ENCODE results near the gene SPDL1. TPM values are rescaled to one million over a fixed set of nuclear protein-coding genes. Genes with fewer than 3 reads are reported as not detected.

Gene SPDL1
- total RNA-seq, 1 experiment from 2014 or later: 39.2 TPM

GRCh38 chr5:169545762-169546161, 37.8 kb upstream of the SPDL1 start:
- no TSS peak for BruUV-seq (replicated peaks)
- ChIA-PET POLR2A (ENCODE audit: unreplicated experiment) (no interaction called here), CTCF (no interaction called here)
- Histone ChIP-seq H3K27ac (no peak overlapping the region), H2AFZ (no peak overlapping the region), H3K9me3 (ENCODE audit: insufficient read depth, low read depth) (no peaks in the 10 kb centered on the region), H3K9me2 (ENCODE audit: insufficient read depth) (no peaks in the 10 kb centered on the region), H3K4me2 (no peak overlapping the region), H3K4me1 (replicated peaks; ENCODE audit: insufficient read depth) (no peaks in the 10 kb centered on the region), H4K20me1 (ENCODE audit: insufficient read depth) (no peaks in the 10 kb centered on the region), H3K4me3 (no peak overlapping the region), H3K36me3 (ENCODE audit: low read depth) (no peaks in the 10 kb centered on the region), H3K79me2 (ENCODE audit: low read depth) (no peaks in the 10 kb centered on the region), H3K27me3 (ENCODE audit: insufficient read depth, low read depth) (no peaks in the 10 kb centered on the region), H3F3A (ENCODE audit: insufficient read depth, low read depth) (no peaks in the 10 kb centered on the region)
- TF ChIP-seq CTCF (conservative IDR thresholded peaks at IDR 0.05): no peak
- no peak for TF ChIP-seq EZH2 (IDR thresholded peaks at IDR 0.05; ENCODE audit: low read depth)
- intact Hi-C loops (cut with micrococcal nuclease; ENCODE audit: unreplicated experiment): no loop called here
- no peak for DNase-seq

- H3K79me2 ChIP-seq (ENCODE audit: low read depth): no peaks in the 10 kb centered on the region
- DNase-seq: no peak
- H3K9me3 ChIP-seq (ENCODE audit: insufficient read depth, low read depth): no peaks in the 10 kb centered on the region
- H3K4me2 ChIP-seq: no peak overlapping the region
- no peaks in the 10 kb centered on the region for H3K4me1 ChIP-seq (replicated peaks; ENCODE audit: insufficient read depth)
- ChIA-PET CTCF (no interaction called here), POLR2A (ENCODE audit: unreplicated experiment) (no interaction called here)
- no peaks in the 10 kb centered on the region for H3K9me2 ChIP-seq (ENCODE audit: insufficient read depth)
- BruUV-seq (replicated peaks): no TSS peak
- no peak overlapping the region for H3K4me3 ChIP-seq
- no peaks in the 10 kb centered on the region for H3F3A ChIP-seq (ENCODE audit: insufficient read depth, low read depth)
- intact Hi-C loops (cut with micrococcal nuclease; ENCODE audit: unreplicated experiment): no loop called here
- H2AFZ ChIP-seq: no peak overlapping the region
- no peaks in the 10 kb centered on the region for H4K20me1 ChIP-seq (ENCODE audit: insufficient read depth)
- no peak overlapping the region for H3K27ac ChIP-seq
- no peaks in the 10 kb centered on the region for H3K36me3 ChIP-seq (ENCODE audit: low read depth)
- TF ChIP-seq EZH2 (IDR thresholded peaks at IDR 0.05; ENCODE audit: low read depth) (no peak), CTCF (conservative IDR thresholded peaks at IDR 0.05) (no peak)
- peaks cover 6% of the 10 kb centered on the region for H3K27me3 ChIP-seq (ENCODE audit: insufficient read depth, low read depth)
Observed at GRCh38 chr5:169546346-169546745, 37.2 kb upstream of the SPDL1 start.

GRCh38 chr5:169547508-169547907, 36.1 kb upstream of the SPDL1 start:
- Histone ChIP-seq H3K4me1 (replicated peaks; ENCODE audit: insufficient read depth) (no peaks in the 10 kb centered on the region), H3K27me3 (ENCODE audit: insufficient read depth, low read depth) (peaks cover 17% of the 10 kb centered on the region), H3K9me2 (ENCODE audit: insufficient read depth) (no peaks in the 10 kb centered on the region), H3K9me3 (ENCODE audit: insufficient read depth, low read depth) (no peaks in the 10 kb centered on the region), H3K36me3 (ENCODE audit: low read depth) (no peaks in the 10 kb centered on the region), H2AFZ (no peak overlapping the region), H3K4me3 (no peak overlapping the region), H4K20me1 (ENCODE audit: insufficient read depth) (no peaks in the 10 kb centered on the region), H3F3A (ENCODE audit: insufficient read depth, low read depth) (no peaks in the 10 kb centered on the region), H3K4me2 (no peak overlapping the region), H3K27ac (no peak overlapping the region), H3K79me2 (ENCODE audit: low read depth) (no peaks in the 10 kb centered on the region)
- POLR2A ChIA-PET (ENCODE audit: unreplicated experiment): no interaction called here
- no peak for DNase-seq
- intact Hi-C loops (cut with micrococcal nuclease; ENCODE audit: unreplicated experiment): no loop called here
- no peak for TF ChIP-seq CTCF (conservative IDR thresholded peaks at IDR 0.05)
- TF ChIP-seq EZH2 (IDR thresholded peaks at IDR 0.05; ENCODE audit: low read depth): no peak
- BruUV-seq (replicated peaks): no TSS peak
- CTCF ChIA-PET: no interaction called here

All from PC-9 (cell line).